ENCODE results near the gene SRSF6. TPM values are rescaled to one million over a fixed set of nuclear protein-coding genes. Genes with fewer than 3 reads are reported as not detected.

The SRSF6 gene
- total and polyA plus RNA-seq, 2 experiments from 2014 or later = 60.1 to 61.5 TPM

- peaks cover 5% of the 10 kb centered on the region for H3K36me3 ChIP-seq (ENCODE audit: insufficient read depth)
- no peaks in the 10 kb centered on the region for H3F3A ChIP-seq (replicated peaks; ENCODE audit: low read depth)
- no peak overlapping the region for H3K27ac ChIP-seq (ENCODE audit: low read depth)
- no peak overlapping the region for H3K4me3 Mint-ChIP-seq
- no peak overlapping the region for H2AFZ ChIP-seq
- H3K79me2 ChIP-seq (replicated peaks; ENCODE audit: insufficient read depth) = no peaks in the 10 kb centered on the region
- H3K27ac Mint-ChIP-seq = no peak overlapping the region
- H3K27me3 Mint-ChIP-seq (ENCODE audit: insufficient read depth, low read depth, poor library complexity) = peaks cover 2% of the 10 kb centered on the region
- no peak overlapping the region for H3K4me2 ChIP-seq
- TF ChIP-seq EZH2 (IDR thresholded peaks at IDR 0.05; ENCODE audit: low read depth, unreplicated experiment) = no peak
- TF ChIP-seq STAT1 (IDR thresholded peaks at IDR 0.05; ENCODE audit: unreplicated experiment) = no peak
- no peak for TF ChIP-seq POLR2AphosphoS5 (IDR thresholded peaks at IDR 0.05; ENCODE audit: low read depth)
- no peak for TF ChIP-seq EZH2phosphoT487 (IDR thresholded peaks at IDR 0.05; ENCODE audit: unreplicated experiment)
- TF ChIP-seq CREB1 (CRISPR knock-in tag; IDR thresholded peaks at IDR 0.05; ENCODE audit: low read depth) = no peak
- no peak for TF ChIP-seq NANOG (IDR thresholded peaks at IDR 0.05; ENCODE audit: borderline replicate concordance)
- TF ChIP-seq ZNF331 (CRISPR knock-in tag; IDR thresholded peaks at IDR 0.05; ENCODE audit: low read depth) = no peak
- TF ChIP-seq ZNF114 (CRISPR knock-in tag; IDR thresholded peaks at IDR 0.05) = no peak
- TF ChIP-seq REST (IDR thresholded peaks at IDR 0.05; ENCODE audit: unreplicated experiment) = no peak
- no peak for TF ChIP-seq ETS1 (IDR thresholded peaks at IDR 0.05)
- no peak for TF ChIP-seq JUNB (IDR thresholded peaks at IDR 0.05; ENCODE audit: unreplicated experiment)
- no peak for TF ChIP-seq CTCF (conservative IDR thresholded peaks at IDR 0.05; ENCODE audit: low read depth in 2 of 2)
- no peak for TF ChIP-seq ZNF462 (CRISPR knock-in tag; IDR thresholded peaks at IDR 0.05)
- DNase-seq (ENCODE audit: low spot score) (no peak), ATAC-seq (no peak)
- peaks cover 91% of the 10 kb centered on the region for H3K9me3 Mint-ChIP-seq
- H3K9me2 ChIP-seq (ENCODE audit: insufficient read depth) = no peaks in the 10 kb centered on the region
- no peaks in the 10 kb centered on the region for H4K20me1 ChIP-seq (replicated peaks; ENCODE audit: insufficient read depth)
- no peaks in the 10 kb centered on the region for H3K27me3 ChIP-seq (ENCODE audit: insufficient read depth)
- H3K4me3 ChIP-seq = no peak overlapping the region; the same call in 1 of the 2 replicates
- H3K4me1 ChIP-seq (ENCODE audit: insufficient read depth) = no peaks in the 10 kb centered on the region
- no peaks in the 10 kb centered on the region; the same call in 2 of the 3 replicates for H3K4me1 Mint-ChIP-seq
- peaks cover 31% of the 10 kb centered on the region for H3K36me3 Mint-ChIP-seq (ENCODE audit: low read depth)
These were observed 37.5 kb upstream of the SRSF6 start for GRCh38 chr20:43420192-43420591.

All from GM23338 (cell line).